Dermis blood vessel endothelial cell (primary cell): ENCODE data around the gene ABR. TPM values are rescaled to one million over a fixed set of nuclear protein-coding genes. Genes with fewer than 3 reads are reported as not detected.
"Not testable (repeated sequence)": the region's sequence is repeated elsewhere in the genome, so short reads cannot be mapped to it uniquely, and the experiment has no call there.

Experiments
- DNase-seq: peaks from one replicate; pipeline ENCODE4 v3.0.0; 2010
- total RNA-seq: library from RNA; depleted of rRNA; stranded (reverse); fragments of >200 nt; gene quantifications from 2 replicates; pipeline ENCODE4 v1.2.3, GENCODE V29; 2014

Gene ABR
- total RNA-seq, 1 donor from 2014 or later = 38.5 TPM

DNA sequence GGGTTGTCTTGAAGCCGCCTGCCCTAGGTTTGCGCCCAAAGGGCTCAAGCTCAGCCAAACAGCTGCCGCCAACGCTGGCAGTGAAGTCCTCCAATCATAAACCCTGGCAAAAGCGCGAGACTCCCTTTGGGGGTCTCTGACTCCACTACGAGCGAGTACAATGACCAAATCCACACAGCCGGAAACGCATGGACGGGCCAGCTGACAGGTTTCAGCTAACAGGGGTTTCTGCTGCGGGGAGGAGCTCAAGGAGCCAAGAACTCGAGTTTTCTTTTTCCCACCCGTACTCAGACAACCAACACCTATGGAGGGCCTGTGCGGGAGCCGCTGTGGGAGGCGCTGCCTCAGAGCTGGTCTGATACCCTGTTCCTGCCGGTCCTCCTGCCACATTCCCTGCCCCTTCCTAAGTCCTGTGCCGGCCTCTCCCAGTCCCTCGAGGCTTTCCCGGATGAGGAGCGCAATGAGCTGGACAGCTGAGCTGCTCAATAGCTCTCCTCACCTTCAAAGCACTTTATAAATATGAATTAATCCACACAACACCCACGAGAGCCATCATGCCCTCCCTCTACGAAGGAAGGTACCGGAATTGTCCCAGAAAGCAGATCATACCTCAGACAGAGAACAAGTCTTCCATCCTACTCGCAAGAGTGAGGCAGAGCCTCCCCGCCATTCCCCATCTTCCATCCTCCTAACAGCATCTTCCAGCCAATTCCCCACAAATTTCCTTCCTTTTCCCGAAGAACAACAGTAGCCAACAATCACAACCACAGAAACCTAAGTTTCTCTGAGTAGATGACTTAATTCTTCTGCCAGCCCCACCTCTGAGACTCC, 6.1 kb downstream of the ABR start:
- peak; percentile 20 for DNase-seq

DNA sequence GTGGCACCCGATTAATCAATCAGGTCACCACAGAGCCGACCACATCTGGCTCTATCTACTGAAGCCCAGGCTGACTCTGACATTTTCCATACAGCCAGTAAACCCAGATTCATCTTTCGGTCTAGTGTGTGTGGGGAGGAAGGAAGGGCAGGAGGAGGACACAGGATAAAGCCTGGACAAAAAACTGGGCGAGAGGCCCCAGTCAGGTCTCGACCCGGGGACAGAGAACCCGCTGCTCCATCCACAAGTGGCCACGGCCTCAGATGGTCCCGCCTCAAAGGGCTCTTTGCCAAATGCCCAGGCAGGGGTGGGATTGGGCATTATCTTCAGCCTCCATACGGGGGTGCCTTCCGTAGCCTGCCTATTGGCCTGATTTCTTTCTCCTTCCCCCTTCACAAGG, 7.8 kb downstream of the ABR start:
- DNase-seq = peak; percentile 18

DNA sequence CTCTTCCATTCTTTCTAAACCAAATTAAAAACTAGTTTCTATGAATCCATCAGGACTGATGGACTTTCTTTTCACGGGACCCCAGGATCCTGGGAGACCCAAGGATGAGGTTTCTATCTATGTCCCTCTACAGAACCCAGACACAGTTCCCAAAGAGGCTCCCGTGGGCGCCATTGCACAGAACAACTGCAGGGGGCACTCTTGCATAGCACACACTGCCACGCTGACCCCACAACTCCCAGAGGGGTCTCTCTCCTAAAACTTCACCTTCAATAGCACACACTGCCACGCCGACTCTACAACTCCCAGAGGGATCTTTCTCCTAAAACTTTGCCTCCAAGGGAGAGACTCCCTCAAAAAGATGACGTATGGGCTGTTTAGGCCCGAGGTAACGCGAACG, 9.0 kb downstream of the ABR start:
- no peak for DNase-seq

DNA sequence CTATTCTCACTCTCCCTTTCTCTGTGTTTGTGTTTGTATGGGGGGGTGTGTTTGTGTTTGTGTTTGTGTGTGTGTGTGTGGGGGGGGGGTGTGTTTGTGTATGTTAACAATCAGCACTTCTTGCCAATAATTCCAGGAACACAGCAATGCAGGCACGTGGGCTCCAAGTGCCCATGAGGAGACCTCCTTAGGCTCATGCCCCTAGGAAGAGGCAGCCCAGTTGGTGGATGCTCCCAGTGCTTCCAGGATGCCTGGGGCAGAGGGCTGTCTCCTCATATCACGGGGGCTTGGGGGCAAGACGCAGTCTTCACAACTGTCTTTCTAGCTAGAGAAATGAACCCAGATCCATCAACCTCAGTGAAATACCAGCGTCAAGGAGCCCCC, 9.9 kb downstream of the ABR start:
- no peak for DNase-seq

DNA sequence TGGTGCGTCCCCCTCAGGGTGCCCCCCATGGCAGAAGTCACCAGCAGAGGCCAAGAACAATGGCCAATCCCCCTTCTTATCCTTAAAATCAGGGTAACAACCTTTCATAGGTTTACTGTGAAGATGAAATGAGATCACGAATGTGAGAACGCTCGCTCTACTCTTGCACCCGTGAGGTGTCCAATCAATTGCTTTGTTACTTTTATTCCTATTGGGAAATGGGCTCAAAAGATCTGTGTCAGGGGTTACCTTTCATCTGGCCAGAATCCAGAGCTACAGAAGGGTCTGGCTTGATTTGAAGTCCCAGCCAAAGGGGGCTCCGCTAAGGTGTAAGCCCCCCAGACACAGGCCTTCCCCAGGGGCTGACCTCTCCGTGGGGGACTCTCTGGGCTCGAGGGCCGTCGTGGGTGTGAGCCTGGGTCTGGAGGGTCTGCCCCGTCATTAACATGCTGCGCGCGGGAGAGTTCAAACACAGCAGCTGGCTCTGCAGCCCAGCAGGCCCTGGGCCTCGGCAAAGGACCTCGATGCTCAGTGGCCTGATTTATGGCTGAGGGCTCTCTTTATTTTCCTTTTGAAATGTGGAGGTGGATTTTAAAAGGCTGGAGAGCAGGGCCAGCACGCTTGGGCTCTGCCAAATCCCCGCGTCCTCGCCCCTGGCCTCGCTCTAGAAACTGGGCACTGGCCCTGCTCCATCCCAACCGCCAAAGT, 10.4 kb downstream of the ABR start:
- DNase-seq = no peak

DNA sequence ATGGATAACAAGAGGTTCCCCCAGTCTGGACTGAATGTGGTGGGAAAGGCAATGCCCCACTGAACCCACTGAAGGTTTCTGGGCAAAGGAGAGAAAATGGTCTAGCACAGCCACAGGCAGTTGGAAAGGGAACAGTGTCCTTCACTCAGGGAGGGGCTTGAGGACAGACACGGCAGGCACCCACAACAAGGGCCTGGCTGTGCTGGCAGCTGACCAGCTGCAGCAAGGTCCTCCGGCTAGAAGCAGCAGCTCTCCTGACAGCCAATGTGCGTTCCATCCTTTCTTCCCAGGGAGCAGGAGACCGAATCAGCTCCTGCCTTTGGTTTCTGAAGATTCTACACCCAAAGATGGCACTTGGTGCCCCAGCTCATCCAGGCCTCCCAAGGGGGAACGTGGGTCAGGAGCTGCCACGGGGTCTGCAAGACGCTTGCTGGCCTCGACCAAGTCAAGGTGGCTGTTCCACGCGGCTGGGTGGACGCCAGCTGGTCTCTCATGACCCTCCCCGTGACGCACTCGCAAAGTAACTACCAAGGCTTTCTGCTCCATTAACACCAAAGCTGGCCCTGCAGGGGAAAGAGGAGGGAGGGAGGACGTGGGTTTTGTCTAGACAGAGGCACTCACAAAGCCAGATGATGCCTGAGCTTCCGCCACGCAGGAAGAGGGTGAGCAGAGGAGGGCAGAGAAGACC, 11.1 kb downstream of the ABR start:
- DNase-seq = no peak

DNA sequence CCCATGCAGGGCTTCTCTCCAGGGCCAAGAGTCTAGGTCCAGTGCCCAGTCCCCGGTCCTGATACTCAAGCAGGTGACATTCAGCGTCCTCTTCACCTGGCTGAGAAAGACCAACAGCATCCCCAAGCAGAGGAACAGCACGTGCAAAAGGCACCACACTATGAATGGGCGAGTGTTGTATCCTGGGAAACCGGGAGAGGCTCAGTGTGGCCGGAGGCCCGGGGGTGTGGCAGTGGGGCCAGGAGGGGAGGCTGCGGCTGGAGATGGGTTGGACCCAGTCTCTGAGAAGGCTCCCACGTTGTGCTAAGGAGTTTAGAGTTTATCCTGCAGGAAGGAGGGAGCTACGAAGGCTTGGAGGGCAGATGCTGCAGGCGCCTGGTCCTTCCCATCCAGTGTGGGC, 13.5 kb downstream of the ABR start:
- no peak for DNase-seq

DNA sequence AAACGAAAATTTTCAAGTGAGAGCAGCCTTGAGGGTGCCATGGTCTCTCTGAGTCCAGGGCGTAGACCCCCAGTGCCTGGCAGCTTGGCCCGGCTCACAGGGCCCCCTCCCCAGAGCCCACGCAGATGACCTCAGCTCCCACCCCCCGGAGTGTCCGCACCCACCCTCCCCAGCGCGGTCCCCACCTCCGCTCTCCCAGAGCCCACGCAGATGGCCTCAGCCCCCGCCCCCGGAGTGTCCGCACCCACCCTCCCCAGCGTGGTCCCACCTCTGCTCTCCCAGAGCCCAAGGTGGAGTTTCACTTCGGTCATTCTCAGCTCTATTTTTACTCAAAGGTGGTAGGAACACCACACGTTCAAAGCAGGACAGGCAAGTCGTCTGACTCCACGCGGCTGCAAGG, 13.9 kb downstream of the ABR start:
- DNase-seq = no peak

DNA sequence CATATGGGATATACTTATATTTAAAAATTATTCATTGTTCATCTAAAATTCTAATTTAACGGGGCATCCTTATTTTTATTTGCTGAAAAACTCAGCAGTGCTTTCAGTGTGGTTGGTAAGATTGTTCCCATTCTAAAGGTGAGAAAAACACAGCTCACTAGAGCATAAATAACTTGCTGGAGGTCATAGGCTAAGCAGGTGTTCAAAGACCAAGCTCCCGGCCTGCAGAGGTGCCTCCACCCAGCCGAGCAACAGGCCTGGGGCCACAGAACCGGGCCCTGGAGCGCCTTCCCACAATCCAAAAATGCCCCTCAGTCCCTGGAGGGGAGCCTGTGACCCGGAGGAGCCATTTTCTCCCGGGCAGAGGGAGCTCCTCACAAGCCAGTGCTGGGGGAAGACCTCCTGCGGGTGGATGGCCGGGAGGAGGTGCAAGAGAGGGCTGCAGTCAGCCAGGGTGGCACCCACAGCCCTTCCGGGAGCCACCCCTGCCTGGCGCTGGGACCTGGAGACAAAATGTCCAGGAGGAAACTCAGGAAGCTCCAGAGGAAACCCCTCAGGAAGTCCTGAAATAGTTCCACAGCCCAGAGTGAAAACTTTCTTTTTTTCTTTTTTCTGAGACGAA, 14.7 kb downstream of the ABR start:
- peak; percentile 51 for DNase-seq

DNA sequence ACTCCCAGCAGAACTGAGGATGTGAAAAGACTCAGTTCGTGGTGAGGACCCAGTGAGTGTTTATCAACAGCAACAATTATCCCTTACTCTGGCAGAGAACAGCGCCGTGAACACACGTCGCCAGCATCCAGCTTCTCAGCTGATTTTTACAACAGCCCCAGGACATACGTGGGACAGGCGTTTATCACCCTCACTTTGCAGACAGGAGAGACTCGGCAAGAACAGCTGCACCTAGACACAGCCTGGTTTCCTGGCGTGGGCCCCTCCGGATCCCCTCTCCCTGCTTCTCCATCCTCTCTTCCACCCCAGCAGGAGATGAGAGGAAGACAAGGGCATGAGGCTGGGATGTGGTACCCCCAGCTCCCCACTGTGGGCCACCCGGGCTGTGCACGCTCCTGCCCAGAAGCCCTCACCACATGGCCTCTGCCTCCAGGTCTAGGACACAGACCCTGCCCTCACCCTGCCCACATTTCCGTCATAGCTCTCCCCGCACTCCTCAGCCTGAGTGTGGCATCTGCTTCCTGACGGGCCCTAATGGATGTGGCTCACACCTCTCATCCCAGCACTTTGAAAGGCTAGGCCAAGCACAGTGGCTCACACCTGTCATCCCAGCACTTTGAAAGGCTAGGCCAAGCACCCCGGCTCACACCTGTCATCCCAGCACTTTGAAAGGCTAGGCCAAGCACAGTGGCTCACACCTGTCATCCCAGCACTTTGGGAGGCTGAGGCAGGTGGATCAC, 17.5 kb downstream of the ABR start:
- DNase-seq = no peak

DNA sequence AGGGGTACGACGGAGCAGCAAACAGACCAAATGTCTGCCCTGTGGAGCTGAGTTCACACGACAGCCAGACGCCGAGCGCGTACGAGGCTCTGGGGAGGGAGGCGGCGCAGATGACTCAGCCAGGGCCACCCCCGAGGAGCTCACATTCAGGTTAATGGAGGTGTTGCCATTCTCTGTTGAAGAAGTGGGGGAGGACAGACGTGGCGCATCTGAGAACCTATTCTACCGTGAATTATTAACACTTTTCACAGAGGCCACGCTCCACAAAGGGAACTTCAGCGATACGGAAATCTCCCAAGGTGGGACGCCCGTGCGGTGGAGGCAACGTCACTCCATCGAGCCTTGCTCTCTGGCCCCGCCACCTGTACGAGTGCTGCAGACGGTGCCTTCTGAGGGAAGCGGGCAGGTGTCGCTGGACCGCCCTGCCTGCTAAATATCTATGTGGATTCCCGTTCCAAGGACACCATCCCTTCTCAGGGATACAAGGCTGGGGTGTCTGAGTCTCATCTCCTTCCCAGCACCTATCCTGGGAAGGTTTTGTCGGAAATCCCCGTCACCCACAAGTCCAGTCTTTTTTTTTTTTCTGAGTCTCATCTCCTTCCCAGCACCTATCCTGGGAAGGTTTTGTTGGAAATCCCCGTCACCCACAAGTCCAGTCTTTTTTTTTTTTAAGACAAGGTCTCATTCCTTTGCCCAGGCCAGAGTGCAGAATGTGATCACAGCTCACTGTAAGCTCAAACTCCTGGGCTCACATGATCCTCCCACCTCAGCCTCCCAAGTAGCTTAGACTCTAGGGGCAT, 19.0 kb downstream of the ABR start:
- DNase-seq = no peak

DNA sequence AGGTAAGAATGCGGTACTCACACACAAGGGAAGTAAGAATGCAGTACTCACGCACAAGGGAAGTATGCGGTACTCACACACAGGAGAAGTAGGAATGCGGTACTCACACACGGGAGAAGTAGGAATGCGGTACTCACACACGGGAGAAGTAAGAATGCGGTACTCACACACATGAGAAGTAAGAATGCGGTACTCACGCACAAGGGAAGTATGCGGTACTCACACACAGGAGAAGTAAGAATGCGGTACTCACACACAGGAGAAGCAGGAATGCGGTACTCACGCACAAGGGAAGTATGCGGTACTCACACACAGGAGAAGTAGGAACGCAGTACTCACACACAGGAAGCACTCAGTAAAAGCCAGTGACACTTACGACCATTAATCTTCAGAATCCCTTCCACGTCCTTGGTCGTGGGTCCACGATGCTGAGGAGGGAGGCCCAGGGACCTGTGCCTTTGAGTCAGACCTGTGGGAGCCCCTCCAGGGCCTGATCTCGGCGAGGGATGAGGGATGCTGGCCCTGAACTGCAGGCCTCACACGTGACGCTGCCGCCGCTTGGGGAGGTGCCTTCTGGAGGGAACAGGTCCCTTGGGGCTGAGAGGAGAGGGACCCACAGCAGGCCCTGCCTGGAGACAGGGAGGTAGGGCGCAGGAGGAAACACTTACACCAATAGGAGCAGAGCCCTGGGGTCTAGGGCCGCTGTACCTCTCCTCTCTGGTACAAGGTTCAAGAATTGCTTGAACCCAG, 20.2 kb downstream of the ABR start:
- no peak for DNase-seq

DNA sequence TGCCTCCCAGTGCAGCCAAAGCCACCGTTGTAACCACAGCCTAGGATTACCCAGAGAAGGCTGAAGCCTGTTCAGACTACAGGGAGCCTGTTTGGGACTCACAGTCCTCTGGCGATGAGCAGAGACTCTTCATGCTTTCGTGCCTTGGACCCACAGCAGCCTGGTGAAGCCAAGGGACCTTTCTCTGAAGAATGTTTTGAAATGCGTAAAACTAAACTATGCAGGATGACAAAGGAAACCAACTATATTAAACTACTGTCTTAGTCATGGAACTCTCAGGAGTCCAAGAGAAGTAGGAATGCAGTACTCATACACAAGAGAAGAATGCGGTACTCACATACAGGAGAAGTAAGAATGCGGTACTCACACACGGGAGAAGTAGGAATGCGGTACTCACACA, 20.9 kb downstream of the ABR start:
- DNase-seq = no peak

DNA sequence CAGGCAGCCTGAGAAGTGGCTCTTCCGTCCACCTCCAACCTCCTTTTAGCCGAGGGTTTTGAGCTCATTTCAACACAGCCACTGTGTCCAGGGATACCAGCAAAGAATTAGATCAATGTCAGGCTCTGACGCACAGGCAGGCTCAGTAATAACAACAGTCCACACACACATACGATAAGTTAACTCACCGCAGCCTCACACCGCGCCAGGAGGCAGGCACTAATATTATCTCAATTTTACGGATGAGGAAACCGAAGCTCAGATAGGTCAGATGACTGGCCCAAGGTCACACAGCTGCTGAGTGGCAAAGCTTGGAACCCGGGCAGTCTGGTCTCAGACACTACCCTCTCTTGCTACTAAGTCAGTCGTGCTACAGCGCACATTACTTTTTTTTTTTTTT, 22.9 kb downstream of the ABR start:
- no peak for DNase-seq

DNA sequence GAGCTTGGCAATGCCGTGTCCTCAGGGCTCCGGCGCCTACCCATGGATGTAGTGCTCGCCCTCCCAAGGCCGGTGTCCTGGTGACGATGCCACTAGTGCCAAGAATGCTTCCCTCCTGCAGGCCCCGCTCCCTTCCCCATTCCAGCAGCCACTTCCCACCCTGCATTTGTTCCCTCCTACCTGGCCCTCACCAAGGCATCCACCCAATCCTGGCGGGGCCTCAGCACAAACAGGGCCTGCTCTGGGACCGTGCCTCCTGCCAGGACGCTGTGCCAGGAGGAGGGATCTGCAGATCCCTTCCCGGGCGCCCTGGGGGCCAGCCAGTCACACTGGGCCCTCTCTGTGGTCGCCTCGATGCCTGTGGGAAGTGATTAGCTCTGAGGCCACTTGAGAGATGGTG, 25.1 kb downstream of the ABR start:
- DNase-seq = no peak

DNA sequence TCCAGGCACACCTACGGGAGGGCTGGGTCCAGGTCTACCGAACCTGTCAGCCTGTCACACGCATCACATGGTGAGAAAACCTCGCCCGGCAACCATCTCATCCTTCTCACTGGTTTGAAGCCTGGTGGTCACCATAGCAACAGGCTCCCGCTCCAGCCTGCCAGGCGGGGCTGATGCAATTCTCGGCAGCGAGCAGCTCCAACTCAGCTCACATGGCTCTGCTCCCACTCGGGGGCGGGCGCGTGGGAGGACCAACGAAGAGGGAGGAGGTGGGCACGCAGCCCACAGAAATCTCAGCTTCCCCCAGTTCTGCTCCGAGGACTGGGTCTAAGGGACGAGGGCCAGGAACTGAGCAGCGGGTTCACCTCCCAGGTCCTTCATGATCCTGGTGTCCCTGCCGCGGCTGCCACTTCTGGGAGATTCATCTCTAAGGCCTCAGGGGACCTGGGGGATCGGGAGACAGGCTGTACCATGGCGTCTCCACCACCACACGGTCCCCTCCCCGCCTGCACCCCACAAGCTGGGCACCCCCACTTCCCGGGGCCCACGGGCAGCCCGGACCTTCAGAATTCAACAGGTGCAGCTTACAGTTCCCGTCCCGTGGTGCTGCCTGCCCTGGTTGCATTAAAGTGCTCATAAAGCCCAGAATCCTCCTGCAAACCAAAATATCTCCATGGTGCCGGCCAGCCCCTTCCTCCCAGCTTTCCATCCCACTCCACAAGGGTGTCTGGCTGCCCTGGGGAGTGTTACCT, 25.8 kb downstream of the ABR start:
- DNase-seq = no peak

DNA sequence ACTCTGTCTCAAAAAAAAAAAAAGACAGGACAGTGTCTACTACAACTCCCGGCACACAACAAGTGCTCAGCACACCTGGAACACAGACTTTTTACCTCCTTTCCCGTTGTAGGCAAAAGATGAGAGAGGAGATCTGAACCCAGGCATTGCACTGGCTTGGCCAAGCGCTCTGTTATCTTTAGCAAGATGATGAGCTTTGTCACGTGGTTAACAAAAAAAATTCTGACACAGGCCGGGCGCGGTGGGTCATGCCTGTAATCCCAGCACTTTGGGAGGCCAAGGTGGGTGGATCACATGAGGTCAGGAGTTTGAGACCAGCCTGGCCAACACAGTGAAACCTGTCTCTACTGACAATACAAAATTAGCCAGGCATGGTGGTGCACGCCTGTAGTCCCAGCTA, 27.2 kb downstream of the ABR start:
- not testable (repeated sequence) for DNase-seq

DNA sequence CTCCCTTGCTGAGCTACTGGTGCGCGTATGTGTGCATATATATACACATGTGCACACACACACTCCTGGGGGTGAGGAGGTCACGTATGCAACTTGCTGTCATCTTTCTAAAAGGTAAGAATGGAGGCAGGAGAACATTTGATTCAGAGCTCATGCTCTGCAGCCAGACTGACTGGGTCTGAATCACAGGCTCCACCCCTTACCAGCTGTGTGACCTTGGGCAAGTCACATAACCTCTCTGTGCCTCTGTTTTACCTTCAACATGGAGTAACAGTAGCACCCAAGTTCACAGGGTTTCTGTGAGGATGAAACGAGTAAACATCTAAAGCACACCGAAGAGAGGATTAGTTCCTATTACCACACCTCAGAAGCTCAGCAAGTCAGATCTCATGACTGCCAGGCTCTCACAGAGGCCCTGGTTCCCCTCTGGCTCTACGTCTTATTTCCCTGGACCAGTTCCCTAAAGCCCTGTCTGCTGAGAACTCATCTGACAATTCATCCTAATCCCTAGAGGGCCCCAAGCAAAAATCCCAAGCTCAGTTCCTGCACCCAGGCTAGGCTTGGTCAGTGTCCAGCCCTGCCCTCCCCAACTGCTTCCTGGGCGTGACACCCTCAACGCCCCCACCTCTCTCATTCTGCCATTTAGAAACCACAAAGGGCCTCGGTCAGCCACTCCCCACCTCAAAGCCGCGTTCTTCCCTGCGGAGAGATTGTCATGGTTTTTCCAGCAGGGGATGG, 28.7 kb downstream of the ABR start:
- DNase-seq = no peak

DNA sequence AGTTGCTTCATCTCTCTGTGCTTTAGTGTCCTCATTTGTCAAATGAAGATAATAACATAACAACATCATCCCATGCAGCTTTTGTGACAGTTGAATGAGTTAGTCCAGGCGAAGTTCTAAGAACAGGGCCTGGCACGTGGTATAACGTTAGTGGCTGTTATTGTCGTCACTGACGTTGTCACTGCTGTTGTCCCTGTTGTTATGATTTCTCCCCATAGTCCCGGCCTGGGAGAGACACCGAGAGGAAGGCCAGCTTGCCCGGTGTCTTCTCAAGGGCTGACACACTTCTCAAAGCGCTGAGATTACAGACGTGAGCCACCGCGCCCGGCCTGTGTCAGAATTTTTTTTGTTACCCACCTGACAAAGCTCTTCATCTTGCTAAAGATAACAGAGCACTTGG, 29.9 kb downstream of the ABR start:
- no peak for DNase-seq
